ENCODE data around the gene ZNF236.

DNA sequence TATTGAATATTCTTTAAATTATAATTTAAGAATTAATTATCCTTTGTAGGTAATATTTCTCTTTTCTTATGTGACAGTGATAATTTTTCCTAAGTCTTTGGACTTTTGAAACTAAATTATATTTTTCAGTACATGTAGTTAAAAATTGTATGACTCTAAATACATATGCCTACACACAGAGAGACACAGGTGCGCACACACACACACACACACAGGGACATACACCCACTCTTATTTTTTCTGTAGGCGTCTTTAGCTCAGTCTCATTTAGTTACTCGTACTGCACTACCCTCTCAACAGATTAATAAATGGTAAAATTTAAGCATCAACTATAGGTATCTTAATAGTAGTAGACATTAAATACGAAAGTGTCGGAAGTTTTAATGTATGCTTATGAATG lies 56.1 kb downstream of the ZNF236 start:
- no peak for TF ChIP-seq POLR2AphosphoS5 (IDR thresholded peaks at IDR 0.05; ENCODE audit: low read depth, low read length)
- TF ChIP-seq FOXP2 (optimal IDR thresholded peaks at IDR 0.05; ENCODE audit: borderline replicate concordance, extremely low read depth, extremely low read length, insufficient read depth): no peak
- TF ChIP-seq TAF1 (IDR thresholded peaks at IDR 0.05; ENCODE audit: borderline replicate concordance, insufficient read depth, low read length): no peak
- TF ChIP-seq, protein P1, sequence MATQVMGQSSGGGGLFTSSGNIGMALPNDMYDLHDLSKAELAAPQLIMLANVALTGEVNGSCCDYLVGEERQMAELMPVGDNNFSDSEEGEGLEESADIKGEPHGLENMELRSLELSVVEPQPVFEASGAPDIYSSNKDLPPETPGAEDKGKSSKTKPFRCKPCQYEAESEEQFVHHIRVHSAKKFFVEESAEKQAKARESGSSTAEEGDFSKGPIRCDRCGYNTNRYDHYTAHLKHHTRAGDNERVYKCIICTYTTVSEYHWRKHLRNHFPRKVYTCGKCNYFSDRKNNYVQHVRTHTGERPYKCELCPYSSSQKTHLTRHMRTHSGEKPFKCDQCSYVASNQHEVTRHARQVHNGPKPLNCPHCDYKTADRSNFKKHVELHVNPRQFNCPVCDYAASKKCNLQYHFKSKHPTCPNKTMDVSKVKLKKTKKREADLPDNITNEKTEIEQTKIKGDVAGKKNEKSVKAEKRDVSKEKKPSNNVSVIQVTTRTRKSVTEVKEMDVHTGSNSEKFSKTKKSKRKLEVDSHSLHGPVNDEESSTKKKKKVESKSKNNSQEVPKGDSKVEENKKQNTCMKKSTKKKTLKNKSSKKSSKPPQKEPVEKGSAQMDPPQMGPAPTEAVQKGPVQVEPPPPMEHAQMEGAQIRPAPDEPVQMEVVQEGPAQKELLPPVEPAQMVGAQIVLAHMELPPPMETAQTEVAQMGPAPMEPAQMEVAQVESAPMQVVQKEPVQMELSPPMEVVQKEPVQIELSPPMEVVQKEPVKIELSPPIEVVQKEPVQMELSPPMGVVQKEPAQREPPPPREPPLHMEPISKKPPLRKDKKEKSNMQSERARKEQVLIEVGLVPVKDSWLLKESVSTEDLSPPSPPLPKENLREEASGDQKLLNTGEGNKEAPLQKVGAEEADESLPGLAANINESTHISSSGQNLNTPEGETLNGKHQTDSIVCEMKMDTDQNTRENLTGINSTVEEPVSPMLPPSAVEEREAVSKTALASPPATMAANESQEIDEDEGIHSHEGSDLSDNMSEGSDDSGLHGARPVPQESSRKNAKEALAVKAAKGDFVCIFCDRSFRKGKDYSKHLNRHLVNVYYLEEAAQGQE (IDR thresholded peaks at IDR 0.05; ENCODE audit: insufficient read depth in 1 of 2, low read depth in 2 of 2, low read length in 2 of 2): no peak
